Left lobe of liver (tissue), 2 donors: ENCODE measurements around the gene SLC38A2. TPM values are rescaled to one million over a fixed set of nuclear protein-coding genes. Genes with fewer than 3 reads are reported as not detected.

ENCODE experiments used
- ATAC-seq: fragments of 200-7000 bp; cut with Tn5 transposase; one replicate; pipeline ENCODE4 v1.9.1; 2020; ENCODE audit warnings: mild to moderate bottlenecking, moderate library complexity
- DNase-seq: peaks from one replicate; pipeline ENCODE4 v3.0.0-alpha.2; 2020; ENCODE audit warnings: low spot score
- total RNA-seq: library from RNA; stranded (reverse); gene quantifications from one replicate; pipeline ENCODE4 v1.2.1, GENCODE V29; 2021
- donor health status: DM: no; HTN: no; CAD: no; lungs with moderate emphysema.
- donor health status: DM: no; HTN: yes; CAD: no.

Gene SLC38A2
- total RNA-seq, 1 donor from 2014 or later = 82.2 TPM

- ATAC-seq (no peak), DNase-seq (no peak)
Measured at GRCh38 chr12:46396826-46397225, 24.3 kb upstream of the SLC38A2 start.

DNA sequence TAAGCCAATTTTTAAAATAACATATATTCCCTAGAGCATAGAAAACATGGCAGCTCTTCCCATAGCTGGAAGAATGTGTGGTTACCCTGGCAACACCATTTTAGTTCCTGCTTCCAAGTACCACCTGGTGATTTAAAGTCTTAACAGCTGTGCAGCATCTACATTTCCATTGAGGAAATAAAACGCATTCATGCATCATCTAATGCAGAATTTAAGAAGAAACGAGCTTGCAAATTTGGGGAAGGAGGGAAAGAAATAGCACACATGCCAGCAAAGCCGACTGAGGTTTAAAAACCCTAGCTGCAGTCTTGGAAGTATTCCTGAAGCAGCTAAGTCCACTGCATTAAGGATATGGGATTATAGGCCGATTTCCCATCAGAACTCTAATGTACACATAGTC is 22.8 kb upstream of the SLC38A2 start:
- ATAC-seq = no peak
- DNase-seq = no peak

- no peak for ATAC-seq
- DNase-seq = no peak
Measured at GRCh38 chr12:46391630-46392029, 19.1 kb upstream of the SLC38A2 start.

- no peak for DNase-seq
- ATAC-seq = peak; percentile 12
Measured at GRCh38 chr12:46390881-46391280, 18.3 kb upstream of the SLC38A2 start.

DNA sequence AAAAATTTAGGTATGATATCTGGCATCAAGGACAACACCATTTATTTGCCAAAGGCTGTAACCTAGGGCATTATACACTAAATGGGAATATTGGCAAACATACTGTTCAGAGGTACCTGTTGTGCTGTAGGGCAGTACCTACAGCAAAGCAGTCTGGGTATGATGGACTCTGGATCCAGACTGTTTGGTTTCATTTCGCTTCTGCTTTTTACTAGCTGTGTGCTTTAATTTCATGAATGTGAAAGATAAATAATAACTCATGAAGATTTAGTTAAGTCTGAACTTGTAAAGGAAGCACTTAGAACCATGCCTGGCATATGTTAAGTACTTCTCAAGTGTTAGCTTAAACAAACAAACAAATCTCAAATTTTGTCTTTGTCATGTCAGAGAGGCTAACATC is 17.7 kb upstream of the SLC38A2 start:
- ATAC-seq (peak; percentile 72), DNase-seq (no peak)

GRCh38 chr12:46389031-46389616 is 16.6 kb upstream of the SLC38A2 start:
- ATAC-seq = no peak

GRCh38 chr12:46388427-46389021 is 16.0 kb upstream of the SLC38A2 start:
- ATAC-seq (no peak), DNase-seq (no peak)

More at GRCh38 chr12:46389031-46389616, 16.6 kb upstream of the SLC38A2 start:
- no peak for DNase-seq

GRCh38 chr12:46387670-46388069 is 15.1 kb upstream of the SLC38A2 start:
- no peak for DNase-seq
- no peak for ATAC-seq

DNA sequence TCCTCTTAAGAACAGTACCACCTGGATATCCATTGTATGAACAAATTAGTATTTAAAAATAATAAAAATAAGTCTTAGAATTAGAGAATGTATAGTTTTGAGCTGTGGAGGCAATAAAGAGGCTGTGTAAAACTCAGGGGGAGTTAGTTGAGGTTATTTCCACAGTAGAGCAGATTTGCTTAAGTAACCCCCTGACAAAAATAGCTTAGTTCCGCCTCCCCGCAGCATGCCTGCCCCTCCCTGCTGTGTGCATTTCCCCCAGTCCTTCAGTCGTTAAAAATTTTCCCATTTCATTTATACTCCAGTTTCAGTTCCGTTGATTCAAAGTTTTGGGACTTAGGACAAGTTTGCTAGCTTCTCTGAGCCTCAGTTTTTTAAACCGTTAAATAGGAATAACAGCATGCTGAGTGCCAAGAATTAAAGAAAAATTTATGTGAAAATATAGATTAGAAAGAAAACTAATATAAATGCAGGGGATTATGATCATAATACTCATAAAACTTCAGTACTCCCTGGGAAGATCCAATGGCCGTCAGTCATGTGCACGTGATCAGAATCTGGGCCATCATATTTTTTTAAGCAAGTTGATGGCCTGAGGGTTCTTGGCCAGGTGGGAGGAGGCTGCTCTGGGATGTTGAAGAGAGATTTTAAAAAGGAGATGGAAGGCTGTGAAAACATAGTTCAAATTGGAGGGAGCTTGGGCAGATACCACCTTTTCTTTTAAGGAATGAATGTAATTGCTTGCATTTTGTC is 14.5 kb upstream of the SLC38A2 start:
- ATAC-seq (no peak), DNase-seq (no peak)

DNA sequence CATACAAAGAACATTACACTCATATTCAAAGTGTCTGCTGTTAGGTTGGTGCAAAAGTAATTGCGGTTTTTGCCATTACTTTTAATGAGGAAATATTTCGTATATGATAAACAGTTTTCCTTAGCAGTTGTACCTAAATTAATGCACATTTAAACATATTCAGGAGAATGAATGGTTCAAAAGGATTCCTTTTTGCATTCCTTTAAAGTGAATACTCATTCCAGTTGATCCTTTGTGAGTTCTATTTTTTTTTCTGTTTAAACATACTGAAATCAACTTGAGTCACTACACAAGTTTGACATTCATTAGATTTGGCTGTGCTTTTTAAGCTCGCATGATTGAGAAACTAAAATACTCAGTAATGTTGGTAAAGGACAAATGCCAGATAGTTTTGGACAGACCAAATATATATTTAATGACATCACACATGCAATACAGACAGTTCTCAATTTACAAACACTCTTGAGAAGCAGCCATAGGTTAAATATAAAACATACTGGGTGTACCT is 13.8 kb upstream of the SLC38A2 start:
- ATAC-seq (no peak), DNase-seq (no peak)

DNA sequence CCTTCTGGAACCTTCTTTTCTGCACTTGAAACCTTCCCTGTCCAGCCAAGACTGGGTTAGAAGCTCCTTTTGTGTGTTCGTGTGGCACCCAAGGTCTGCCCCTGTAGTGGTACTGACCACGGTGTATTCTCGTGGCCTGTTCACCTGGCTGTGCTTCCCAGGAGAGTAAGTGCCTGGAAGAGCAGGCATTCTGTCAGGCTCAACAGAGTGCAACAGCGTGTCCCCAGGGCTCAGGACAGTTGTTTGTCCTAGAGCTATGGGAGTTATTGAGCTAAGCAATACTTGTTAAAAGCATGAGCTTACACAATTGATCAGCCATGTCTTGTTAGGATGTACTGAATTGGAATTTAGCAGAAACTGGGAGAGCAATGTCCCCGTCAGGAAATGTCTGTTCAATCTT is 12.9 kb upstream of the SLC38A2 start:
- ATAC-seq (peak; percentile 28), DNase-seq (peak; percentile 73)

DNA sequence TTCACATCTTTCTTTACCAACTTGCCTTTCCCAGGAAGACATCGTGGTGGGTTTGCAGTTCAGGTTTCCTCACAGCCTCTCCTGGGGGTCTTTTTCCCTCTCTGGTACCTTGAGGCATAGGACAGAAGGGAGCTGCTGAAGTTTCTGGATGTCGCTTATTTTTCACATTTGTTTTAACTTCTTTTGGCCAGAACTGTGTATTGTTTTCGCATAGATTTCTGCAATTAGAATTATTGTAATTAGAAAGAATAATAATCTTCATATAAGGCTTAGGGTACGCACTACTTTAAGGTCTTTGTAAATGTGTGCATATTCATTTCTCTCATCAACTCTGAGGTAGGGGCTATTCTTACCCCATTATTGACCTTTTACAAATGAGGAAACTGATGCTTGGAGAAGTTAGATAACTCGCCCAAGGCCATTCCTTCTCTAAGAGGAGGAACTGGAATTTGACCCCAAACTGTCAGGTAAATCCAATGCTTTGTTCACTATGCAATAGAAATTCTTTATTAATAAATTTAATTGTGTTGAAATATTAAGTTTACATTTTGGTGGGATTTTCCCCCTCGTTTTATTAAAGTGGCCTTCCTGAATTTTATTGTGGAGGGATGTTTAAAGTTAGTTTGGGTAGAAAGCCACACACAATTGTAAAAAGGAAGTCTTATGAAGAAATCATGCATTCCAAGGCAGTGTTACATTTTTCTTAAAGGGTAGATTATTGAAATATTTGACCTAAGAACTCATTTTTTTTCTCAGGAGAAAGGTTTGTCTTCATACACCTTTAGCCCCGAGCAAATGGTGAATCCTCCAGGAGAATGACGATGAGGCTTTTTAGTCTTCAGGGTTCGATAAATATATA is 12.1 kb upstream of the SLC38A2 start:
- ATAC-seq = no peak
- no peak for DNase-seq

- peak; percentile 79 for ATAC-seq
Measured at GRCh38 chr12:46383654-46384450, 11.3 kb upstream of the SLC38A2 start.

GRCh38 chr12:46382964-46383653 is 10.5 kb upstream of the SLC38A2 start:
- ATAC-seq (peak; percentile 83), DNase-seq (peak; percentile 99)

More at GRCh38 chr12:46383654-46384450, 11.3 kb upstream of the SLC38A2 start:
- DNase-seq = peak; percentile 95

GRCh38 chr12:46382408-46382963 is 9.9 kb upstream of the SLC38A2 start:
- ATAC-seq = no peak
- no peak for DNase-seq

GRCh38 chr12:46380881-46381280 is 8.3 kb upstream of the SLC38A2 start:
- ATAC-seq (no peak), DNase-seq (no peak)

GRCh38 chr12:46380022-46380796 is 7.6 kb upstream of the SLC38A2 start:
- no peak for DNase-seq
- ATAC-seq = no peak

- ATAC-seq = no peak
- no peak for DNase-seq
Measured at GRCh38 chr12:46379352-46379751, 6.8 kb upstream of the SLC38A2 start.
